NCI-H1694 (cell line): ENCODE measurements around the gene TBC1D22A.
"Not testable (repeated sequence)": the region's sequence is repeated elsewhere in the genome, so short reads cannot be mapped to it uniquely, and the experiment has no call there.

Experiments
- DNase-seq: peaks from one replicate; lab custom pipeline; 2025; lab: John Stamatoyannopoulos, UW

TBC1D22A gene

GRCh38 chr22:47102081-47102480, 339.6 kb downstream of the TBC1D22A start:
- DNase-seq = no peak

- no peak for DNase-seq
These were observed 340.2 kb downstream of the TBC1D22A start for GRCh38 chr22:47102648-47103047.

- no peak for DNase-seq
These were observed 342.6 kb downstream of the TBC1D22A start for GRCh38 chr22:47105085-47105484.

GRCh38 chr22:47106806-47107205, 344.4 kb downstream of the TBC1D22A start:
- DNase-seq = no peak

- DNase-seq = no peak
These were observed 345.0 kb downstream of the TBC1D22A start for GRCh38 chr22:47107431-47107830.

GRCh38 chr22:47110817-47111443, 348.5 kb downstream of the TBC1D22A start:
- DNase-seq = no peak

- DNase-seq = no peak
These were observed 349.5 kb downstream of the TBC1D22A start for GRCh38 chr22:47111626-47112581.

GRCh38 chr22:47112582-47112965, 350.1 kb downstream of the TBC1D22A start:
- no peak for DNase-seq

- no peak for DNase-seq
These were observed 350.8 kb downstream of the TBC1D22A start for GRCh38 chr22:47112994-47113852.

GRCh38 chr22:47113853-47114415, 351.5 kb downstream of the TBC1D22A start:
- no peak for DNase-seq

- DNase-seq = no peak
These were observed 352.5 kb downstream of the TBC1D22A start for GRCh38 chr22:47114813-47115517.

GRCh38 chr22:47115518-47115890, 353.1 kb downstream of the TBC1D22A start:
- DNase-seq = no peak

- DNase-seq = no peak
These were observed 353.5 kb downstream of the TBC1D22A start for GRCh38 chr22:47115921-47116320.

- no peak for DNase-seq
These were observed 354.2 kb downstream of the TBC1D22A start for GRCh38 chr22:47116426-47117341.

- not testable (repeated sequence) for DNase-seq
These were observed 355.0 kb downstream of the TBC1D22A start for GRCh38 chr22:47117442-47117841.

GRCh38 chr22:47119181-47119580, 356.7 kb downstream of the TBC1D22A start:
- DNase-seq = no peak

- DNase-seq = no peak
These were observed 357.9 kb downstream of the TBC1D22A start for GRCh38 chr22:47120399-47120798.

GRCh38 chr22:47121791-47122190, 359.3 kb downstream of the TBC1D22A start:
- DNase-seq = no peak

- DNase-seq = no peak
These were observed 360.1 kb downstream of the TBC1D22A start for GRCh38 chr22:47122441-47123000.
